SK-N-SH treated with all-trans-retinoic acid at 6 μM for 48 hours (cell line): Measurements from ENCODE around the gene BCAT1.

ENCODE experiments used
- ARNTL ChIP-seq: fragments of 450-650 bp; formaldehyde crosslinking; IDR thresholded peaks from 2 replicates; pipeline ENCODE4 v1.5.0; 2020; ENCODE audit warnings: low read depth, mild to moderate bottlenecking, moderate library complexity, borderline replicate concordance
- ESRRG ChIP-seq: fragments of 250-450 bp; sonication (Bioruptor Pico); IDR thresholded peaks from 2 replicates; pipeline ENCODE4 v1.6.1; 2021; ENCODE audit warnings: mild to moderate bottlenecking
- ISL1 ChIP-seq: fragments of 250-450 bp; sonication (Bioruptor Pico); IDR thresholded peaks from 2 replicates; pipeline ENCODE4 v2.1.2; 2022; ENCODE audit warnings: mild to moderate bottlenecking, moderate library complexity
- OSR1 ChIP-seq: fragments of 250-450 bp; sonication (Bioruptor Pico); IDR thresholded peaks from 2 replicates; pipeline ENCODE4 v1.8.0; 2022; ENCODE audit warnings: moderate library complexity, mild to moderate bottlenecking, inconsistent platforms
- PATZ1 ChIP-seq: fragments of 250-450 bp; sonication (Bioruptor Pico); IDR thresholded peaks from 2 replicates; pipeline ENCODE4 v1.8.0; 2020; ENCODE audit warnings: mild to moderate bottlenecking, moderate library complexity, borderline replicate concordance
- RARB ChIP-seq: fragments of 250-450 bp; sonication (Bioruptor Pico); IDR thresholded peaks from 2 replicates; pipeline ENCODE4 v1.8.0; 2021; ENCODE audit warnings: mild to moderate bottlenecking, moderate library complexity
- ZC3H10 ChIP-seq: fragments of 250-450 bp; sonication (Bioruptor Pico); IDR thresholded peaks from 2 replicates; pipeline ENCODE4 v1.5.1; 2021; ENCODE audit warnings: mild to moderate bottlenecking, moderate library complexity

DNA sequence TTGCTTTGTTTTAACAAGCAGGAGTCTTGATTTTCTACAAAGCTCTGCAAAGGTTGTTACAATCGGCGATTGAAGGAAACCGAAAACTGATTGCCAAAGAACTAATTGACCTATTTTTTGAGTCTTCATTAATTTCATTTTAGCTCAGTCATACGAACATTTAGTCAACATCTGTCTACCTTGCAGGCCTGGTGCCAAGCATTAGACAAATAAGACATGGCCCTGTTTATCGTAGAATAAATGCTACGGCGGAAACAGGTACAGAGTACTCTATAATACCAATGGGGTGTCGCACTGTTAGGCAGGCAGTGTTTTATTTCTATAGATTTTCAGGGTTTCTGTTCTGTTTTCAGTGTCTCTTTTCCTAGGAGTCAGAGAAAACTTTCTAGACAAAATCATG lies 171.5 kb downstream of the BCAT1 start:
- TF ChIP-seq ISL1 (CRISPR knock-in tag): no peak
- TF ChIP-seq ESRRG (CRISPR knock-in tag): no peak
- TF ChIP-seq ARNTL: no peak
- TF ChIP-seq RARB (CRISPR knock-in tag): no peak
- no peak for TF ChIP-seq PATZ1 (CRISPR knock-in tag)
- no peak for TF ChIP-seq ZC3H10 (CRISPR knock-in tag)
- no peak for TF ChIP-seq OSR1 (CRISPR knock-in tag)
